GM18526 (cell line): ENCODE results near the gene CREBL2.

Experiments used
- POLR2A ChIP-seq: IDR thresholded peaks from 3 replicates; pipeline ENCODE4 v1.6.1; 2011; ENCODE audit not compliant: insufficient read length; ENCODE audit errors: extremely low read depth

The CREBL2 gene

DNA sequence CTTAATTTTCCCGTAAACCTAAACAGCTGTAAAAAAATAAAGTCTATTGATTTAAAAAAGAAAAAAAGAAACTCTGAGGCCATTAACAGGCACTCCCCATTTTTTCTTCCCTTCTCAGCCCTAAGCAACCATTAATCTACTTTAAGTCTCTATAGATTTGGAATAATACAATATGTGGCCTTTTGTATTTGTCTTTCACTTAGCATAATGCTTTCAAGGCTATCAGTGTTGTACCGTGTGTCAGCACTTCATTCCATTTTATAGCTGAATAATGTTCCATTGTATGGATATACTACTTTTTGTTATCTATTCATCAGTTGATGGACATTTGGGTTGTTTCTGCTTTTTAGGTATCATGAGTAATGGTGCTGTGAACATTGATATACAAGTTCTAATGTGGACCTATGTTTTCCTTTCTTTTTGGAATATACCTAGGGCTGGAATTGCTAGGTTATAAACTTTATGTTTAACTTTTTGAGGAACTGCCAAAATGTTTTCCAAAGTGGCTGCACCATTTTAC, 15.7 kb downstream of the CREBL2 start:
- no peak for TF ChIP-seq POLR2A

GRCh38 chr12:12628013-12628412, 16.3 kb downstream of the CREBL2 start:
- TF ChIP-seq POLR2A, result no peak

GRCh38 chr12:12630850-12631249, 19.2 kb downstream of the CREBL2 start:
- no peak for TF ChIP-seq POLR2A

DNA sequence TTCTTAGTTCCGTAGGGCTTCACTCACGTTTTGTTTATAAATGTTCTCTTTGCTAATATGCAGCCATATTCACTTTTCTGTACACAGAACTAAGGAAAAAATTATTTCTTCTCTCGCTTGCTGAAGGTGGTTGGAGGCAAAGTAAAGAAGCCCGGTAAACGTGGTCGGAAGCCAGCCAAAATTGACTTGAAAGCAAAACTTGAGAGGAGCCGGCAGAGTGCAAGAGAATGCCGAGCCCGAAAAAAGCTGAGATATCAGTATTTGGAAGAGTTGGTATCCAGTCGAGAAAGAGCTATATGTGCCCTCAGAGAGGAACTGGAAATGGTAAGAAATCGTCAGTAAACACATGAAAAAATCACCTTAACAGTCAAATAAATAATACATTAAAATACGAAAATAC, 24.0 kb downstream of the CREBL2 start:
- TF ChIP-seq POLR2A, result no peak

DNA sequence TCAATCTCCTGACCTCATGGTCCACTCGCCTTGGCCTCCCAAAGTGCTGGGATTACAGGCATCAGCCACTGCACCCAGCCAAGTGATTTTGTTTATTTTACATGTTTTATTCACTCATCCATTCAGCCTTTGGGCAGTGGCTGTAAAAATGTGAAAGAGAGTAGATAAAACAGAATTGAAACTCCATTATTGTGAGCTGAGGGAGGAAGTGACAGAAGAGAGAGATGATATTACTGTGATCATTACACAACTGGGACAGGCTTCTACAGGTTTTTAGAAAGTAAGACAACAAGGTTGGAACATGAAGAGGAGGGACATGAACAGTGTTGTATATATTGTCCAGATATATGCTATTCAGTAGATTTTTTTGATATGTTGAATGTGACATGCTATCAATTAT, 25.0 kb downstream of the CREBL2 start:
- no peak for TF ChIP-seq POLR2A

- no peak for TF ChIP-seq POLR2A
Measured at GRCh38 chr12:12641650-12642049, 30.0 kb downstream of the CREBL2 start.

GRCh38 chr12:12642916-12643315, 31.2 kb downstream of the CREBL2 start:
- no peak for TF ChIP-seq POLR2A

DNA sequence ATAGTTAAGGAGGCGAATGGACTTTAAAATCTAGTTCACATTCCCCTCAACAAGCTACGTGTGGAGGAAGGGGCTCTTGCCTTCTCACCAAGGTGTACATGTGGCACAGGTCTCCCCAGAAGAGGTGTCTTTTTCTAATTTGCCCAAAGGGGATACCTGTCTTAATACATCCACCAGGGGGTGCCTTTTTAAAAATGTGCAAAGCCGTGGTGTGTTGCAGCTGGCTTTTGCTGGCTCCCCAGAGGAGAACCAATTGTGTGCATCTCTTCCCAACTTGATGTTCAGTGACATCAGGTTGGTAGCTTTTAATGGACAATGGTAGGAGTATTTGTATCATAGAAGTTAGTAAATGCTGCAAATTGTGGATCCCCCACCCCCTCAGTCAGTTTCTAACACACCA, 33.8 kb downstream of the CREBL2 start:
- TF ChIP-seq POLR2A, result no peak

- TF ChIP-seq POLR2A, result no peak
Measured at GRCh38 chr12:12646483-12647072, 34.9 kb downstream of the CREBL2 start.

- TF ChIP-seq POLR2A, result no peak
Measured at GRCh38 chr12:12648284-12648683, 36.6 kb downstream of the CREBL2 start.

- TF ChIP-seq POLR2A, result no peak
Measured at GRCh38 chr12:12648951-12649650, 37.4 kb downstream of the CREBL2 start.

DNA sequence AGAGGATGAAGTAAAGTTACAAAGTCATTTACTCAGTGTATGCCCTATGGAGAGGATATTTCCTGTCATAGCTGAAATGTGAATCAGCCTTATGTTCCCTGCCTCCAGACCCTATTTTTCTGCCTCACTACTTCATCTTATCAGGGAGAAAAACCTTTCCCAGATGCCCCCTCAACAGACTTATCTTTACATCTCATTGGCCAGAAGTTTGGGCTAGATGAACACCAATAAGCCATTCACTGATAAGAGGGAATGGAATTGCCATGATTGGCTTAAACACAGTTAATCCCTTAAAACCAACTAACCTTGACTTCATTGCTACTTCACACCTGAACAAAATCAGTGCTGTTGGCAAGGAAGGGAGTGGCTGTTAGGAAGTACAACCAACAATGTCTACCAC, 40.1 kb downstream of the CREBL2 start:
- TF ChIP-seq POLR2A, result no peak

DNA sequence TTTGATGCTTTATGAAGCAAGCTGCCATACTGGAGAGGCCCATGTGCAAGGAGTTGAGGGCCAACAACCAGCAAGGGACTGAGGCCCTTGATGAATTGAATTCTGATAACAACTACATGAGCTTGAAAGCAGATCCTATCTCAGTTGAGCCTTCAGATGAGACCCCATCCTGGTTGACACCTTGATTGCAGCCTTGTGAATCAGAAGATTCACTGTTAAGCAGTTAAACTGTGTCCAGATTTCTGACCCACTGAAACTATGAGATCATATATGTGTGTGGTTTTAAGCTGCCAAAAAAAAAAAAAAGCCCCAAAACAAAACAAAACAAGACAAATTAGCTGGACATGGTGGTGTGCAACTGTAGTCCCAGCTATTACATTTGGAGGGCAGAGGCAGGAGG, 42.2 kb downstream of the CREBL2 start:
- TF ChIP-seq POLR2A, result no peak

DNA sequence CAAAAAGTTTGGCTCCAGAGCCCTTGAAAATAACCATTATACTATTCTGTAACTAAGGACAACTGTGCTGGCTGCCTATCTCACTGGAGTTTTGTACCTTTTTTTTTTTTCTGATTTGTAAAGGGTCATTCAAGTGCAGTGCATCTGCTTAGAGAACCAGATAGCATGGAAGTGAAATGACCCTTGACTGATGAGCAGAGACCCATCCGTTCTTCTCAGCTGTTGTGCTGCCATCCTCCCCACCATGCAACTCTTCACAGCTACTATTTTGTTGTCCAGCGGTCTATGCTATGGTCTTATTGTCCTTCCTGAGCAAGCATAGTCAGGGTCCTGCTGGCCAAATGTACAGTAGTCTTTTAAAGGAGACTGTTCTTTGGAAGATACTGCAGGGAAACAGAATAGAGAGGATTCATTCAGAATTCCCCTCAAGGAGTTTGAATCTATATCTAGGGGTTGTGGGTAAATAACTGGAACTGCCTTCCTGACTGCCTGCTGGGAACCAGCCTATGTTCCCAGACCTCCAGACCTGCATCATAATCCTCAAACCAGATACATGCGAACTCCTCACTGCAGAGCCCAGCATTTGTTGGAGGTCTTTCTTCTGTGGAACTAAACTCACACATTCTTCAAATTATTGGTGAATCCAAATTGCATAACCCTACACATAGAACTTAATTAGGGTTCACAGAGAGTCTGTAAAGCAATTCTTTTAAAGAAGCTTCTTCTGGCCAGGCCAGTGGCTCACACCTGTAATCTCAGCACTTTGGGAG, 43.2 kb downstream of the CREBL2 start:
- TF ChIP-seq POLR2A, result no peak

- no peak for TF ChIP-seq POLR2A
Measured at GRCh38 chr12:12660201-12660600, 48.5 kb downstream of the CREBL2 start.
